Measurements from ENCODE around the gene TULP4.
A peak's percentile ranks its signal among the peaks of the same experiment; 100 is the strongest.

The TULP4 gene

DNA sequence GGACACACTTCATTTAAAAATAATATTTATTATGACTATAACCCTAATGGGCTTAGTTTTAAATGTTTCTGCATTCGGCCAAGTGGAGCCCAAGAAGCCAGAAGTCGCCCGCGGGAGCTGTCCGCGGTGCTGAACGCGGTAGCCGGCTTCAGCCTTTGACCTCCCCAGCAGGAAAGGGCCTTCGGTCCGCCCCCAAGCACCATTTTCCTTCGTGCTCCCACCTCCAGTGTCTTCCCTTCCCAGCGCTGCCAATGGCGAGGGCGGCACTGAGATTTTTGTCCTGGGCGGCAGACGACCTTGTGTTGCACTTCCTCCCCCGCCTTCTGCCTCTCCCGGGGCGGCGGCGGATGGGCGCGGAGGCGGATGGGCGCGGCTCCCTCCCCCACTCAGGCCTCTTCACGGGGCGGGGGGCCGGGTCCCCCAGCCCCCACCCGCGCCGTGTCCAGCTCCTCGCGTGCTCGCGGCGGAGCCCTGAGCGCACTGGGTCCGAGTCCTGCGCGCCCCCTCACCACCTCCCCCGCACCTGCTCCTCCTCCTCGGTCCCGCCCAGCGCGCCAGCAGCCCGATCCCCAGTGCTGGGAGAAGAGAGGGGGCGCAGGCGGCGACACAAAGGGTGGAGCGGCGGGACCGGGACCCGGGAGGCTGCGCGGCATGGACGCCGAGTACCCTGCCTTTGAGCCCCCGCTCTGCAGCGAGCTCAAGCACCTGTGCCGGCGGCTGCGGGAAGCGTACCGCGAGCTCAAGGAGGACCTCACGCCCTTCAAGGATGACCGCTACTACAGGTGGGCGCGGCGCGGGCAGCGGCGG, 224.0 kb downstream of the TULP4 start:
- TF ChIP-seq, protein P1, sequence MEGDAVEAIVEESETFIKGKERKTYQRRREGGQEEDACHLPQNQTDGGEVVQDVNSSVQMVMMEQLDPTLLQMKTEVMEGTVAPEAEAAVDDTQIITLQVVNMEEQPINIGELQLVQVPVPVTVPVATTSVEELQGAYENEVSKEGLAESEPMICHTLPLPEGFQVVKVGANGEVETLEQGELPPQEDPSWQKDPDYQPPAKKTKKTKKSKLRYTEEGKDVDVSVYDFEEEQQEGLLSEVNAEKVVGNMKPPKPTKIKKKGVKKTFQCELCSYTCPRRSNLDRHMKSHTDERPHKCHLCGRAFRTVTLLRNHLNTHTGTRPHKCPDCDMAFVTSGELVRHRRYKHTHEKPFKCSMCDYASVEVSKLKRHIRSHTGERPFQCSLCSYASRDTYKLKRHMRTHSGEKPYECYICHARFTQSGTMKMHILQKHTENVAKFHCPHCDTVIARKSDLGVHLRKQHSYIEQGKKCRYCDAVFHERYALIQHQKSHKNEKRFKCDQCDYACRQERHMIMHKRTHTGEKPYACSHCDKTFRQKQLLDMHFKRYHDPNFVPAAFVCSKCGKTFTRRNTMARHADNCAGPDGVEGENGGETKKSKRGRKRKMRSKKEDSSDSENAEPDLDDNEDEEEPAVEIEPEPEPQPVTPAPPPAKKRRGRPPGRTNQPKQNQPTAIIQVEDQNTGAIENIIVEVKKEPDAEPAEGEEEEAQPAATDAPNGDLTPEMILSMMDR (IDR thresholded peaks at IDR 0.05) = no peak
- Histone ChIP-seq H3K4me3 (peak overlapping the region; percentile 69), H3K27ac (no peak overlapping the region)
- DNase-seq (ENCODE audit: low spot score) = no peak

DNA sequence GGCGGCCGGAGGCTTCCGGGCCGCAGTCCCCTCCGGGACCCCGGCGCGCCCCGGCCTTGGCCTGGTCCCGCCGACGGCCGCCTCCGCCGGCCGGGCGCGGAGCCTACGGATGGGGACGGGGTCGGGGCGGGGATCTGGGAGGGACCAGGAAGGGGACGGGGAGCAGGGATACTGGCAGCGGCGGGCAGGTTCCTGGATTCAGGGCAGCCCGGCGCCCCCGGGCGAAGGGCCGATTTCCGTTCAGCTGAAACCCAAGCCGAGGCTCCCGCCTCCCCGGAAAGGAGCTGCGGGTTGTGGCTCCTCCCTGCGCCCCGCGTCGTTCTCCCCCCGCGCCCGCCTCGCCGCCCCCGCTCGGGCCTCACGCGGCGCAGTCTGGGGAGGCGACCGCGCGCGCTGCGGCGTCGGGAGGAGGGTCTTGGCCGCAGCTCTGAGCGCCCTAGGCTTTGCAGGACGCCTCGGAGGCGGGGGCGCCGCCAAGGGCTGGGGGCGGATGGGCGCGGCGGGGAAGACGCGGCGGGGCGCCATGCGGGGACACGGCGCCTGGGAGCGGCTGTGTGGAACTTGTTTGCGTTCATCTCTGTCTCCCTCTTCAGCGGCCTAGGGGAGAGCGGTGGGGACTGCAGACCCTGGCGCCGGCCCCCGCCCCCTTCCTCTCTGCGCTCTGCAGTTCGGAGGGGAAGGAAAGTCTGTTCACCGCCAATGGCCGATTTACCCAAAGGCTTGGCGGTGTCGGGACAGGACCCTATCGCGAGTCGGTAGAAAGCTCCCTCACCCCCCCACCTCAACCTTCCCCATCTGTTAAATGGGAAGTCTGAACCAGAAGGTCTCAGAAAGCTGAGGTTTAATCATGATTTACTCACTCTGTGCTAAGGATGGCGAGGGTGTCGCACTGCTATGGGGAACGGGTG, 224.9 kb downstream of the TULP4 start:
- no peak overlapping the region for H3K27ac ChIP-seq
- peak overlapping the region; percentile 69 for H3K4me3 ChIP-seq
- no peak for DNase-seq (ENCODE audit: low spot score)
- TF ChIP-seq, protein P1 (IDR thresholded peaks at IDR 0.05) = no peak

DNA sequence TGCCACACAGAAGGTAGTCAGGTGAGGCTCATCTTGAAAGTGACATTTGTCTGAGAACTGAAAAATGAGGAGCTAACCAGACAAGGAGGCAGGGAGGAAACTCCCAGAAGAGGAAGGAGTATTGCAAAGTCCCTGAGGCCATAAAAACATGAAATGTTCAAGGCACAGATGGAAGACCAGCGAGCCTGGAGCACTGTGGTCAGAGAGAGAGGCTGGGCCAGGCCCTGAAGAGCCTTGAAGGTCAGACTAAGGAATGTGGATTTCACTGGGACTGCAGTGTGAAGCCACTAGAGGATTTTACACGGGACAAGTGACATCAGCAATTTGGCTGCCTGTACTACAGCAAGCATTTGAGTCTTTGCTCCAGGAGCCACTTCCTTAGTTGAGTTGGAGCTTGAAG, 226.5 kb downstream of the TULP4 start:
- TF ChIP-seq, protein P1 (IDR thresholded peaks at IDR 0.05) = no peak
- DNase-seq (ENCODE audit: low spot score) = no peak
- Histone ChIP-seq H3K4me3 (no peak overlapping the region), H3K27ac (no peak overlapping the region)

DNA sequence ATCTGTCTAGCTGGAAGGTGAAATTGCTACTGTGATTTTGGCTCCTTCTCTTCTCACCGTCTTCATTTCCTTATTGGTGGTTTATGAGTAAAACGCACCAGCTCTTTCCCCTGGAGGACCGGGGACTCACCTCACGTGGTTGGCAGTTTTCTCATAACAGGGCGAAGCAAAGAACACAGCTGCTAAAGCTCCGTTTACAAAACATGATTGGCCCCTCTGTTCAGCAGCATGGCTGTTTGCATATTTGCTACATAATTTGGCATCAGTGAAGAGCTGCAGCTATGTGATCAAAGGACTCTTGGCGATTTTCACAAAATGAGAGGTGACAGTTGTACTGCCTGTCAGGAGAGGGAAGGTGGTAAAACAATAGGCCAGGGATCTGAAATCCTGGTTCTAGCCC, 227.1 kb downstream of the TULP4 start:
- H3K27ac ChIP-seq = no peak overlapping the region
- no peak overlapping the region for H3K4me3 ChIP-seq
- no peak for DNase-seq (ENCODE audit: low spot score)
- TF ChIP-seq, protein P1 (IDR thresholded peaks at IDR 0.05) = no peak

DNA sequence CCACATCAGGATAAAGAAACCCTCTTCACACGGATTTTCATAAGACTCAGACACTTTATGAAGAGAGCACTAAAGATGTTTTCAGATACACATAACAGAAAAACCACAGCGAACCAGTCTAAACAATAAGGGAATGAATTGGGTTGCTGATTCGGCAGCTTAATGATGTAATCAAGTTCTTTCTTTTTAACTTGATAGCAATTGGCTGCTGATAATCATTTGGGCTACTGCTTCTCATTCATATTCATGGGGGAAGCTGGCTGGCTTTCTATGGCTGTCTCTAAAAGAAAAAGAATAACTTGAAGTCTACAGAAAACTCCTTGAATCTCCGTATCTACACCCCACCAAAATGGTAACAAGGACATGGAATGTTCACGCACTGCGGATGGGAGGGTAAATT, 227.6 kb downstream of the TULP4 start:
- no peak for DNase-seq (ENCODE audit: low spot score)
- TF ChIP-seq, protein P1 (IDR thresholded peaks at IDR 0.05) = no peak
- Histone ChIP-seq H3K27ac (no peak overlapping the region), H3K4me3 (no peak overlapping the region)

DNA sequence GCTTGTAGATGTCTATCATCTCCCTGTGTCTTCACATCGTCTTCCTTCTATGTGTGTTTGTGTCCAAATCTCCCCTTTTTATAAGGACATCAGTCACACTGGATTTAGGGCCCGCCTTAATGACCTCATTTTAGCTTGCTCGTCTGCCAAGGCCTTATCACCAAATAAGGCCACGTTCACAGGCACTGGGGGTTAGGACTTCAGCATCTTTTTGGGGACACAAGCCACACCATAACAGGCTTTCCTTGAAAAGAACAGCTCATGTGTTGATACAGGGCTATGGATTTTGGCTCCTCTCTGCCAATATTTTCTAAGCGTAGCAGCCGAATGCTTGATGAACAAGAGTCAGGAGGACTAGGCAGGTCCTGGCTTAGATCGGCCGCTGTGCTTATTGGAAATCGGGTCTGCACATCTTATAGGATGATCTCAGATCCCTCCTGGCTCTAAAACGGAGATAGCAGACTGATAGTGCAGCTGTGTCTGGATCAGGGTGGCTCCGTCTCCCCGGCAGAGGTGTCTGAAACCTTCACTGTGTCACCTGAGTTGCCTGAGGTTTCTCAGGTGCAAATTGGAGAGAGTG, 231.4 kb downstream of the TULP4 start:
- Histone ChIP-seq H3K4me3 (no peak overlapping the region), H3K27ac (no peak overlapping the region)
- TF ChIP-seq, protein P1 (IDR thresholded peaks at IDR 0.05) = no peak
- no peak for DNase-seq (ENCODE audit: low spot score)

Data from coronary artery (tissue), 2 donors.